ENCODE data around the gene SEZ6L. TPM values are rescaled to one million over a fixed set of nuclear protein-coding genes. Genes with fewer than 3 reads are reported as not detected.

SEZ6L gene
- total RNA-seq, 4 donors from 2014 or later: under 0.01 to 0.63 (median 0.22) TPM

GRCh38 chr22:26313291-26313690, 144.0 kb downstream of the SEZ6L start:
- no peak for DNase-seq (ENCODE audit: low spot score in 2 of 2)
- H3K27ac ChIP-seq: no peak overlapping the region
- no peaks in the 10 kb centered on the region for H3K9me3 ChIP-seq
- TF ChIP-seq POLR2A (IDR thresholded peaks at IDR 0.05) (no peak), CTCF (IDR thresholded peaks at IDR 0.05) (no peak), EP300 (IDR thresholded peaks at IDR 0.05) (no peak)
- H3K4me1 ChIP-seq: no peaks in the 10 kb centered on the region
- no peaks in the 10 kb centered on the region for H3K36me3 ChIP-seq
- 61 to 67% methylated on average over 7 of the region's 7 CpGs for WGBS, 2 donors
- no peak overlapping the region for H3K4me3 ChIP-seq
- no peaks in the 10 kb centered on the region for H3K27me3 ChIP-seq

DNA sequence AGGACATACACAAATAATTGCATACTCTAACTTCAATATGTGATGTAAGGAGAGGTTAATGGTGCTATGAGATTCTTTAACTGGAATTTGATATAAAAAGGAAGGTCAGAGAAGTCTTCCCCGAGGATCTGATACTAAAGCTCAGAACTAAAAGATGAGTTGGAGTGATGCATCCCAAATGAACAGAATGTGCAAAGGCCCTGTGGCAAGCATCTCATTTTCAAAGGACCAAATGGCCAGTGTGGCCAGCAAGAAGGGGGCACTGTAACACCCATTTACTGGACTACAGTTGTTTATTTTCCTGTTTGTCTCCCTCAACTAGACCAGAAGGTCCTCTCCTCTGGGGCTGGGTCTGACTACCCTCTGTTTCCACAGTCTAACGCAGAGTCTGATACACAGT, 144.9 kb downstream of the SEZ6L start:
- no peaks in the 10 kb centered on the region for H3K4me1 ChIP-seq
- no peak overlapping the region for H3K4me3 ChIP-seq
- 75 to 83% methylated on average over 2 of the region's 2 CpGs for WGBS, 2 donors
- H3K9me3 ChIP-seq: no peaks in the 10 kb centered on the region
- DNase-seq (ENCODE audit: low spot score in 2 of 2): no peak
- H3K36me3 ChIP-seq: no peaks in the 10 kb centered on the region
- no peak overlapping the region for H3K27ac ChIP-seq
- TF ChIP-seq POLR2A (IDR thresholded peaks at IDR 0.05) (no peak), EP300 (IDR thresholded peaks at IDR 0.05) (no peak), CTCF (IDR thresholded peaks at IDR 0.05) (no peak)
- no peaks in the 10 kb centered on the region for H3K27me3 ChIP-seq

GRCh38 chr22:26314656-26315055, 145.4 kb downstream of the SEZ6L start:
- no peak overlapping the region for H3K4me3 ChIP-seq
- WGBS, 2 donors: 45 to 56% methylated on average over 6 of the region's 6 CpGs
- no peak for TF ChIP-seq POLR2A (IDR thresholded peaks at IDR 0.05)
- TF ChIP-seq EP300 (IDR thresholded peaks at IDR 0.05): no peak
- no peak overlapping the region for H3K27ac ChIP-seq
- no peaks in the 10 kb centered on the region for H3K9me3 ChIP-seq
- no peak for DNase-seq (ENCODE audit: low spot score in 2 of 2)
- no peaks in the 10 kb centered on the region for H3K27me3 ChIP-seq
- H3K36me3 ChIP-seq: no peaks in the 10 kb centered on the region
- H3K4me1 ChIP-seq: no peaks in the 10 kb centered on the region

DNA sequence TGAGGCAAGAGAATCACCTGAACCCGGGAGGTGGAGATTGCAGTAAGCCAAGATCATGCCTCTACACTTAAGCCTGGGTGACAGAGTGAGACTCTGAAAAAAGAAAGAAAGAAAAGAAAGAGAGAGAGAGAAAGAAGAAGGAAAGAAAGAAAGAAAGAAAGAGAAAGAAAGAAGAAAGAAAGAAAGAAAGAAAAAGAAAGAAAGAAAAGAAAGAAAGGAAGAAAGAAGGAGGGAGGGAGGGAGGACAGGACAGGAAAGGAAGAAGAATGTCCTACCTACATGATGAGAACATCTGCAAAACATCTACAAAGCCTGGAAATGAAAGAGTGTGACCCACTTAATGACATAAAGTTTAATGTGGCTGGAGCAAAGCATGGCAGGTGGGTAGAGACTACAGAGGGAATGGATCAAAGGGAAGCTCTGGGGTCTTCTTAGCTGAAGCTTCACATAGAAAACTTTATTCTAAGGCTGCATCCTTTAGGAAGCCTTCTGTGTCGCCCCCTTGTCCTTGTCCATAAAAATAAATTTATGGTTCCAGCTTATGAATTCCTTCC, 147.5 kb downstream of the SEZ6L start:
- H3K4me3 ChIP-seq: no peak overlapping the region
- H3K9me3 ChIP-seq: no peaks in the 10 kb centered on the region
- 74 to 87% methylated on average over 2 of the region's 2 CpGs for WGBS, 2 donors
- H3K4me1 ChIP-seq: no peaks in the 10 kb centered on the region
- TF ChIP-seq EP300 (IDR thresholded peaks at IDR 0.05): no peak
- TF ChIP-seq CTCF (IDR thresholded peaks at IDR 0.05): no peak
- no peak for TF ChIP-seq POLR2A (IDR thresholded peaks at IDR 0.05)
- no peaks in the 10 kb centered on the region for H3K27me3 ChIP-seq
- no peak for DNase-seq (ENCODE audit: low spot score in 2 of 2)
- H3K36me3 ChIP-seq: no peaks in the 10 kb centered on the region
- no peak overlapping the region for H3K27ac ChIP-seq

DNA sequence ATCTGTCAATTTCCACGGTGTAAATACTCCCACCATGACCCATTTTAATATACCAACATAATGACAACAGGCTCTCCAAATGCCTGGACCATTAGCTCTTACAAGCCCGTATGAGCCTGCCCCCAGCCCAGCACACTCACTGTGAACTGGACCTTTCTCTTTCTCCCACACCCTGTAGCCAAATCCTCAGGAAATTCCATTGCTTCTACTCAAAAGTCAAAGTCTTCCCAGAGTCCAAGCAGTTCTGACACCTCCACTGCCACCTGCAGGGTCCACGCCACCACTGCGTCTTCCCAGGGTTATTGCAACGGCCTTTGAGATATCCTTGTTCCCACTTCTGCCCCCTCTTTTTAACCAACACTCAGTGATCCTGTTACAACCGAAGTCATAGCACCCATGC, 149.7 kb downstream of the SEZ6L start:
- no peaks in the 10 kb centered on the region for H3K4me1 ChIP-seq
- WGBS, 2 donors: 48 to 50% methylated on average over 6 of the region's 6 CpGs
- no peak for DNase-seq (ENCODE audit: low spot score in 2 of 2)
- H3K27ac ChIP-seq: no peak overlapping the region
- no peaks in the 10 kb centered on the region for H3K9me3 ChIP-seq
- TF ChIP-seq EP300 (IDR thresholded peaks at IDR 0.05) (no peak), POLR2A (IDR thresholded peaks at IDR 0.05) (no peak), CTCF (IDR thresholded peaks at IDR 0.05) (no peak)
- no peak overlapping the region for H3K4me3 ChIP-seq
- no peaks in the 10 kb centered on the region for H3K27me3 ChIP-seq
- no peaks in the 10 kb centered on the region for H3K36me3 ChIP-seq

DNA sequence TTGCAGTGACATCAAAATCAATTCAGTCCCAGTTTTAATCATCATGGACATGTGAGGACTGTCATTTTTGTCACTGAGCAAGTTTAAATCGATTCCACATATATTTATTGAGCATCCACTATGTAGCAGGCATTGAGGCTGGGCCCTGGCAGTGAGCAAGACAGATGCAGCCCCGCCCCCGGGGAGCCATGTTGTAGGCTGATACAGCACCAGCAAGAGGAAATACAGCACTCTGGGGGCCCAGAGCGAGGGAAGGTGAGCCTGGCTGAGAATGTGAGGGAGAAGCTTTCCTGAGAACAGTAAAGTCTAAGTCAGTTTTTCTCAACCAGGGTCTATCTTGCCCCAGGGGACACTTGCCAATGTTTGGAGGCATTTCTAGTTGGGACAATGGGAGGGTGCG, 151.2 kb downstream of the SEZ6L start:
- no peaks in the 10 kb centered on the region for H3K36me3 ChIP-seq
- no peaks in the 10 kb centered on the region for H3K27me3 ChIP-seq
- TF ChIP-seq EP300 (IDR thresholded peaks at IDR 0.05): no peak
- no peak for TF ChIP-seq CTCF (IDR thresholded peaks at IDR 0.05)
- TF ChIP-seq POLR2A (IDR thresholded peaks at IDR 0.05): no peak
- H3K4me1 ChIP-seq: no peaks in the 10 kb centered on the region
- no peaks in the 10 kb centered on the region for H3K9me3 ChIP-seq
- H3K27ac ChIP-seq: no peak overlapping the region
- 50 to 55% methylated on average over 5 of the region's 5 CpGs for WGBS, 2 donors
- no peak overlapping the region for H3K4me3 ChIP-seq
- no peak for DNase-seq (ENCODE audit: low spot score in 2 of 2)
